Measurements from ENCODE around the gene APMAP.

Gene APMAP

GRCh38 chr20:25009218-25010145, 16.9 kb upstream of the APMAP start:
- DNase-seq (ENCODE audit: low read depth), result peak; percentile 39
- H3K4me3 ChIP-seq (ENCODE audit: low read depth, low read length), result no peak overlapping the region
- in situ Hi-C loops (cut with HindIII; ENCODE audit: low sequenced_read_pairs), result loop anchor here (10.0 kb wide), 1 partner anchor 385 kb away; the partner anchor contains the start of gene ABHD12
- no peak for TF ChIP-seq CTCF (IDR thresholded peaks at IDR 0.05; ENCODE audit: low read depth, low read length, missing control alignments)

GRCh38 chr20:25008388-25009217, 16.1 kb upstream of the APMAP start:
- H3K4me3 ChIP-seq (ENCODE audit: low read depth, low read length), result no peak overlapping the region
- no peak for TF ChIP-seq CTCF (IDR thresholded peaks at IDR 0.05; ENCODE audit: low read depth, low read length, missing control alignments)
- no peak for DNase-seq (ENCODE audit: low read depth)
- in situ Hi-C loops (cut with HindIII; ENCODE audit: low sequenced_read_pairs), result loop anchor here (10.0 kb wide), 1 partner anchor 386 kb away; the partner anchor contains the start of gene ABHD12

- DNase-seq (ENCODE audit: low read depth), result no peak
- H3K4me3 ChIP-seq (ENCODE audit: low read depth, low read length), result no peak overlapping the region
- in situ Hi-C loops (cut with HindIII; ENCODE audit: low sequenced_read_pairs), result loop anchor here (10.0 kb wide), 1 partner anchor 387 kb away; the partner anchor contains the start of gene ABHD12
- TF ChIP-seq CTCF (IDR thresholded peaks at IDR 0.05; ENCODE audit: low read depth, low read length, missing control alignments), result no peak
Observed at GRCh38 chr20:25007491-25008305, 15.1 kb upstream of the APMAP start.

- in situ Hi-C loops (cut with HindIII; ENCODE audit: low sequenced_read_pairs), result loop anchor here (10.0 kb wide), 1 partner anchor 388 kb away; the partner anchor contains the start of gene ABHD12
- no peak for TF ChIP-seq CTCF (IDR thresholded peaks at IDR 0.05; ENCODE audit: low read depth, low read length, missing control alignments)
- no peak for DNase-seq (ENCODE audit: low read depth)
- H3K4me3 ChIP-seq (ENCODE audit: low read depth, low read length), result no peak overlapping the region
Observed at GRCh38 chr20:25006431-25007167, 14.0 kb upstream of the APMAP start.

GRCh38 chr20:25005661-25006060, 13.1 kb upstream of the APMAP start:
- no peak overlapping the region for H3K4me3 ChIP-seq (ENCODE audit: low read depth, low read length)
- in situ Hi-C loops (cut with HindIII; ENCODE audit: low sequenced_read_pairs), result loop anchor here (10.0 kb wide), 1 partner anchor 389 kb away; the partner anchor contains the start of gene ABHD12
- DNase-seq (ENCODE audit: low read depth), result no peak
- TF ChIP-seq CTCF (IDR thresholded peaks at IDR 0.05; ENCODE audit: low read depth, low read length, missing control alignments), result no peak
